Spleen (tissue), 7 donors: ENCODE data around the gene PATL1.

ENCODE experiments used
- POLR2A ChIP-seq, 3 donors: fragments of 450-650 bp; IDR thresholded peaks; one replicate each; pipeline ENCODE4 v1.5.1; 2017; ENCODE audit warnings: antibody characterized with exemption in 3 of 3, mild to moderate bottlenecking in 1 of 3
- POLR2AphosphoS5 ChIP-seq, 3 donors: sonication (generic); formaldehyde crosslinking; IDR thresholded peaks; one replicate each; pipeline ENCODE4 v1.5.1; 2017; ENCODE audit warnings: antibody characterized with exemption in 3 of 3
- TF ChIP-seq, protein P1 (sequence below), 11 experiments: fragments of 200-600 bp in 7 of 11; fragments of 450-650 bp in 4 of 11; sonication (generic) in 4 of 11; IDR thresholded peaks in 8 of 11; conservative IDR thresholded peaks in 3 of 11; 1 replicate in 7 of 11; 2 replicates in 4 of 11; pipeline versions ENCODE4 v1.4.0 to v1.8.0; 2016 to 2021; ENCODE audit warnings: antibody characterized with exemption in 11 of 11, inconsistent platforms in 4 of 11, mild to moderate bottlenecking in 1 of 11
- donor health status: DM: no; HTN: no; CAD: no; lungs with moderate emphysema.
- donor health status: DM: no; HTN: no; CAD: no.
- donor health status: DM: no; HTN: no; CAD: no.

DNA sequence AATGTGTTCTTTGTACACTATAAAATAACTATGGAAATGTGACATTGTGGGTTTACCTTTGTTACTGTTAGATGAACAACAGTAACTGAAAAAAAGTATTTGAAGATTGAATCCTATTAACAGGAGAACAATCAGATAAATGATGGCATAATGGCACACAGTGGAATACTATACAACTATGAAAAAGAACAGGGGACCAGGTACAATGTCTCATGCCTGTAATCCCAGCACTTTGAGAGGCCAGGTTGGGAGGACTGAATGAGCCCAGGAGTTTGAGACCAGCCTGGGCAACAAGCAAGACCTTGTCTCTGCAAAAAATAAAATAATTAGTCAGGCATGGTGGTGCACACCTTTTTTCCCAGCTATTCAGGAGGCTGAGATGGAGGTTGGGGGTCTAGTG lies 38.8 kb downstream of the PATL1 start:
- TF ChIP-seq, protein P1, sequence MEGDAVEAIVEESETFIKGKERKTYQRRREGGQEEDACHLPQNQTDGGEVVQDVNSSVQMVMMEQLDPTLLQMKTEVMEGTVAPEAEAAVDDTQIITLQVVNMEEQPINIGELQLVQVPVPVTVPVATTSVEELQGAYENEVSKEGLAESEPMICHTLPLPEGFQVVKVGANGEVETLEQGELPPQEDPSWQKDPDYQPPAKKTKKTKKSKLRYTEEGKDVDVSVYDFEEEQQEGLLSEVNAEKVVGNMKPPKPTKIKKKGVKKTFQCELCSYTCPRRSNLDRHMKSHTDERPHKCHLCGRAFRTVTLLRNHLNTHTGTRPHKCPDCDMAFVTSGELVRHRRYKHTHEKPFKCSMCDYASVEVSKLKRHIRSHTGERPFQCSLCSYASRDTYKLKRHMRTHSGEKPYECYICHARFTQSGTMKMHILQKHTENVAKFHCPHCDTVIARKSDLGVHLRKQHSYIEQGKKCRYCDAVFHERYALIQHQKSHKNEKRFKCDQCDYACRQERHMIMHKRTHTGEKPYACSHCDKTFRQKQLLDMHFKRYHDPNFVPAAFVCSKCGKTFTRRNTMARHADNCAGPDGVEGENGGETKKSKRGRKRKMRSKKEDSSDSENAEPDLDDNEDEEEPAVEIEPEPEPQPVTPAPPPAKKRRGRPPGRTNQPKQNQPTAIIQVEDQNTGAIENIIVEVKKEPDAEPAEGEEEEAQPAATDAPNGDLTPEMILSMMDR (IDR thresholded peaks at IDR 0.05 in 8 of 11, conservative IDR thresholded peaks at IDR 0.05 in 3 of 11), result no peak
- TF ChIP-seq POLR2AphosphoS5 (IDR thresholded peaks at IDR 0.05), result no peak
- no peak for TF ChIP-seq POLR2A (IDR thresholded peaks at IDR 0.05)
